Subcutaneous adipose tissue (tissue), 4 donors: Measurements from ENCODE around the gene TACC2. TPM values are rescaled to one million over a fixed set of nuclear protein-coding genes. Genes with fewer than 3 reads are reported as not detected.

Source experiments
- CTCF ChIP-seq: fragments of 450-650 bp; IDR thresholded peaks from one replicate; pipeline ENCODE4 v1.5.1; 2016; ENCODE audit warnings: low read depth, mild to moderate bottlenecking, control low read depth, antibody characterized with exemption, moderate library complexity
- total RNA-seq, 4 donors: library from RNA; depleted of rRNA; stranded (reverse); fragments of >200 nt; gene quantifications; one replicate each; pipeline ENCODE4 v1.1.0, GENCODE V29; 2016

The TACC2 gene
- total RNA-seq, 4 donors from 2014 or later = 16.1 to 71.6 (median 23.3) TPM

GRCh38 chr10:122050311-122050710 lies 61.3 kb downstream of the TACC2 start:
- no peak for TF ChIP-seq CTCF

- no peak for TF ChIP-seq CTCF
These were observed 61.8 kb downstream of the TACC2 start for GRCh38 chr10:122050811-122051210.

GRCh38 chr10:122051609-122052385 lies 62.8 kb downstream of the TACC2 start:
- no peak for TF ChIP-seq CTCF

DNA sequence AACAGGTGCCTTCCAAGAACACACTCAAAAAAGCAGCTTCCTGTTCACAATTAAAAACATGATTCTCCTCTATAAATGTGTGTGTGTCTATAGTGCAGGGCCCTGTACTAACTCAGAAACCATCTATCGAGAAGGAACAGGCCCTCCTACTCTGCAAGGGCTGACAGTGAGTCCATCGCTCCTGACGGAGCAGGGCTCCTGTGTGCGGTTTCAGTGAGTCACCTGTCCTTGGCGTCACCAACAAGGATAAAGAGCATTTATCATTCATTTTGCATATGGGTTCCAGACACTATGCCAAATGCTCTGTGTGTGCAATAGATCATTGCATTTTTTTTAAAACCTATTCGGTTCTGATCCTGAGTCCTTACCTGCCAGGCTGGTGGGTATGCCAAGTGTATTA lies 63.7 kb downstream of the TACC2 start:
- no peak for TF ChIP-seq CTCF

GRCh38 chr10:122053314-122053713 lies 64.4 kb downstream of the TACC2 start:
- TF ChIP-seq CTCF = no peak

- no peak for TF ChIP-seq CTCF
These were observed 65.4 kb downstream of the TACC2 start for GRCh38 chr10:122054048-122055025.

DNA sequence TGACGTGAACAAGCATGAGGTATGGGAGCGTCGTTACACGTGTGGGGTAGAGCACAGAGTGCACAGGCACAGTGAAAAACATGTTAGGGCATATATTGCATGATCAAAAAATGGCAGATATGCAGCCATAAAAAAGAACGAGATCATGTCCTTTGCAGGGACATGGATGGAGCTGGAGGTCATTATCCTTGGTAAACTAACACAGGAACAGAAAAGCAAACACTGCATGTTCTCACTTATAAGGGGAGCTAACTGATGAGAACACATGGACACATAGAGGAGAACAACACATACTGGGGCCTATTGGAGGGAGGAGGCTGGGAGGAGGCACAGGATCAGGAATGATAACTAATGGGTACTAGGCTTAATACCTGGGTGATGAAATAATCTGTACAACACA lies 66.3 kb downstream of the TACC2 start:
- no peak for TF ChIP-seq CTCF
